ENCODE results near the gene TSEN15.

DNA sequence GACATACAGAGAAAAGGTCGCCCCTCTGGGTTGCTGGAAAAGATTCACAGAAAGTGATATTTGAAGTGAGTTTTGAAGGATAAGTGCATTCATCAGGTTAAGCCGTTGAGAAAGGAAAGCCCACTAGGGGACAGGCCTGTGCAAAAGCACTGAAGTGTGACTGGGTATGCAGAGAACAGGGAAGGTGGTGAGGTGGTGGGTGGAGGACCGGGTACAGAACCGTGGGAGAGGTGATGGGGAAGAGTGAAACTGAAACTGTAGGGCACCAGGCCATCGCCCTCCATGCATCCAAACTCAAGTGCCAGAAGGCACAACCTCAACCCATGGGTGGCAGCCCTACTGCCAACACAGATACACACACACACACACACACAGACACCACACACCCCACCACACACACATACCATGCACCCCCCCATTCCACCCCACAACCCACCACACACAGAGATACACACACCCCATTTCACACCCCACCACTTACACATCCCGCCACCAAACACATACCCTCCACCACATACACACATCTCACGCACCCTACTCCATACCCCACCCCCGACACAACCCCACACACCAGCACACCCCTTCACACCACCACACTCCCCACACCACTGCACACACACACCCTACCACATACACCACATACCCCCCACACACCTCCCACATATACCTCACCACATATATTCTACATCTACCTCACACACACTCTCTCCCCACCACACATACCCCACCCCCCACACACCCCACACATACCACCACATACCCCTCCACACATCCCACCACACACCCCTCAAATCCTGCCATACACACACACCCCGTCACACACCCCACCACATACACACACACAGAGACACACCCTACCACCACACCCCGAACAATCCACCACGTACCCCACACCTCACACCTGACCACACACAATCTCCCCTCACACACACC, 59.0 kb downstream of the TSEN15 start:
- TF ChIP-seq, protein P1, sequence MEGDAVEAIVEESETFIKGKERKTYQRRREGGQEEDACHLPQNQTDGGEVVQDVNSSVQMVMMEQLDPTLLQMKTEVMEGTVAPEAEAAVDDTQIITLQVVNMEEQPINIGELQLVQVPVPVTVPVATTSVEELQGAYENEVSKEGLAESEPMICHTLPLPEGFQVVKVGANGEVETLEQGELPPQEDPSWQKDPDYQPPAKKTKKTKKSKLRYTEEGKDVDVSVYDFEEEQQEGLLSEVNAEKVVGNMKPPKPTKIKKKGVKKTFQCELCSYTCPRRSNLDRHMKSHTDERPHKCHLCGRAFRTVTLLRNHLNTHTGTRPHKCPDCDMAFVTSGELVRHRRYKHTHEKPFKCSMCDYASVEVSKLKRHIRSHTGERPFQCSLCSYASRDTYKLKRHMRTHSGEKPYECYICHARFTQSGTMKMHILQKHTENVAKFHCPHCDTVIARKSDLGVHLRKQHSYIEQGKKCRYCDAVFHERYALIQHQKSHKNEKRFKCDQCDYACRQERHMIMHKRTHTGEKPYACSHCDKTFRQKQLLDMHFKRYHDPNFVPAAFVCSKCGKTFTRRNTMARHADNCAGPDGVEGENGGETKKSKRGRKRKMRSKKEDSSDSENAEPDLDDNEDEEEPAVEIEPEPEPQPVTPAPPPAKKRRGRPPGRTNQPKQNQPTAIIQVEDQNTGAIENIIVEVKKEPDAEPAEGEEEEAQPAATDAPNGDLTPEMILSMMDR (IDR thresholded peaks at IDR 0.05; ENCODE audit: low read depth, low read length, missing input control), result no peak
- TF ChIP-seq TAF1 (conservative IDR thresholded peaks at IDR 0.05), result no peak

All from liver (tissue), 3 donors.